Body of pancreas (tissue), 4 donors: Measurements from ENCODE around the gene ANKRD24. TPM values are rescaled to one million over a fixed set of nuclear protein-coding genes. Genes with fewer than 3 reads are reported as not detected.

ENCODE experiments used
- ATAC-seq: fragments of 150-250 bp; one replicate; pipeline ENCODE4 v1.9.1; 2016
- DNase-seq, 4 donors: peaks; one replicate each; pipeline ENCODE4 v3.0.0-alpha.2; 2019
- H3K27ac ChIP-seq, 4 donors: fragments of 200-600 bp; sonication (generic); 1 replicate in 3 of 4; 2 replicates in 1 of 4; pipeline versions ENCODE4 v1.5.1 to v1.6.1; 2016 to 2019; ENCODE audit warnings: mild to moderate bottlenecking in 1 of 4, mixed read lengths in 1 of 4, moderate library complexity in 1 of 4
- H3K27me3 ChIP-seq, 2 donors: fragments of 200-600 bp; sonication (generic); one replicate each; pipeline ENCODE4 v1.6.0; 2016; ENCODE audit warnings: mild to moderate bottlenecking in 1 of 2
- H3K36me3 ChIP-seq, 2 donors: fragments of 200-600 bp; sonication (generic); replicated peaks in 1 of 2; 2 replicates each; pipeline ENCODE4 v1.5.1; 2016; ENCODE audit warnings: low read depth in 2 of 2; ENCODE audit not compliant: insufficient read depth in 1 of 2
- H3K4me1 ChIP-seq: fragments of 200-600 bp; sonication (generic); one replicate; pipeline ENCODE4 v1.6.0; 2016
- H3K4me3 ChIP-seq, 2 donors: fragments of 200-600 bp; sonication (generic); 1 replicate in 1 of 2; 2 replicates in 1 of 2; pipeline ENCODE4 v1.5.1; 2016 to 2019
- H3K9me3 ChIP-seq, 3 donors: fragments of 200-600 bp; sonication (generic); 1 replicate in 2 of 3; 2 replicates in 1 of 3; pipeline ENCODE4 v1.5.1; 2016
- POLR2A ChIP-seq, 3 donors: fragments of 450-650 bp; IDR thresholded peaks; one replicate each; pipeline ENCODE4 v1.6.1; 2016; ENCODE audit warnings: antibody characterized with exemption in 3 of 3, mild to moderate bottlenecking in 2 of 3
- WGBS, 2 donors: methylation state at CpG; one replicate each; pipeline ENCODE4 v1.1.5; 2017; 5-methylcytosine and 5-hydroxymethylcytosine counted together
- intact Hi-C: fragments of 100-400 bp; cut with DNase I; formaldehyde crosslinking; loops from one replicate; pipeline ENCODE4 v1.15.1; 2023
- total RNA-seq, 2 donors: library from RNA; depleted of rRNA; stranded (reverse); fragments of >200 nt; gene quantifications; one replicate each; pipeline ENCODE4 v1.1.0, GENCODE V29; 2016
- TF ChIP-seq, protein P1 (sequence below), 7 experiments: fragments of 450-650 bp in 4 of 7; fragments of 200-600 bp in 3 of 7; sonication (generic) in 3 of 7; IDR thresholded peaks; one replicate each; pipeline ENCODE4 v1.5.1; 2016 to 2019; ENCODE audit warnings: antibody characterized with exemption in 7 of 7

Gene ANKRD24
- total RNA-seq, 2 donors from 2014 or later, result 2.1 to 3.6 TPM

DNA sequence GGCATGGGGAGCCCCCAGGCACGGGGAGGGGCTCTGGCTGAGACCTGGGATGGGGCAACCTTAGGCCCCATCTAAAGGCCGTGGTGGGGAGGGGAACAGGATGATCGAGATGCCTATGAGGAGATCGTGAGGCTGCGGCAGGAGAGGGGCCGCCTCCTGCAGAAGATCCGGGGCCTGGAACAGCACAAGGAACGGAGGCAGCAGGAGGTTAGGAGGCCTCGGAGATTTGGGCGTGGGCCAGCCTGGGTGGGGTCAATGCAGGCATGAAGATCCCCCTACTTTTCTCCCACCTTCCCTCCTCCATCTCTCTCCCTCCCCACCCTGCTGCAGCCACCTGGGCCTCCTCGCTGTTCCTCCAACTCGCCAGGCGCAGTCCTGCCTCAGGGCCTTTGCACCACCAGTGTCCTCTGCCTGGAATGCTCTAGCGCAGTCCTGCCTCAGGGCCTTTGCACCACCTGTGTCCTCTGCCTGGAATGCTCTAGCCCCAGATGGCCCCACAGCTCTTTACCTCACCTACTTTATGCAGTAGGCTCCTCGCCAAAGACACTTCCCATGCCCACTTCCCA is 27.8 kb downstream of the ANKRD24 start:
- no peak overlapping the region for H3K27ac ChIP-seq
- H3K9me3 ChIP-seq, result no peaks in the 10 kb centered on the region
- DNase-seq (no peak), ATAC-seq (no peak)
- intact Hi-C loops, result no loop called here
- WGBS, 2 donors, result 76 to 90% methylated on average over 13 to 14 of the region's 15 CpGs
- no peaks in the 10 kb centered on the region for H3K4me1 ChIP-seq
- TF ChIP-seq, protein P1, sequence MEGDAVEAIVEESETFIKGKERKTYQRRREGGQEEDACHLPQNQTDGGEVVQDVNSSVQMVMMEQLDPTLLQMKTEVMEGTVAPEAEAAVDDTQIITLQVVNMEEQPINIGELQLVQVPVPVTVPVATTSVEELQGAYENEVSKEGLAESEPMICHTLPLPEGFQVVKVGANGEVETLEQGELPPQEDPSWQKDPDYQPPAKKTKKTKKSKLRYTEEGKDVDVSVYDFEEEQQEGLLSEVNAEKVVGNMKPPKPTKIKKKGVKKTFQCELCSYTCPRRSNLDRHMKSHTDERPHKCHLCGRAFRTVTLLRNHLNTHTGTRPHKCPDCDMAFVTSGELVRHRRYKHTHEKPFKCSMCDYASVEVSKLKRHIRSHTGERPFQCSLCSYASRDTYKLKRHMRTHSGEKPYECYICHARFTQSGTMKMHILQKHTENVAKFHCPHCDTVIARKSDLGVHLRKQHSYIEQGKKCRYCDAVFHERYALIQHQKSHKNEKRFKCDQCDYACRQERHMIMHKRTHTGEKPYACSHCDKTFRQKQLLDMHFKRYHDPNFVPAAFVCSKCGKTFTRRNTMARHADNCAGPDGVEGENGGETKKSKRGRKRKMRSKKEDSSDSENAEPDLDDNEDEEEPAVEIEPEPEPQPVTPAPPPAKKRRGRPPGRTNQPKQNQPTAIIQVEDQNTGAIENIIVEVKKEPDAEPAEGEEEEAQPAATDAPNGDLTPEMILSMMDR (IDR thresholded peaks at IDR 0.05), result no peak
- no peak for TF ChIP-seq POLR2A (IDR thresholded peaks at IDR 0.05)
- H3K4me3 ChIP-seq, result no peak overlapping the region
- H3K36me3 ChIP-seq, result no peaks in the 10 kb centered on the region
- no peaks in the 10 kb centered on the region for H3K27me3 ChIP-seq

DNA sequence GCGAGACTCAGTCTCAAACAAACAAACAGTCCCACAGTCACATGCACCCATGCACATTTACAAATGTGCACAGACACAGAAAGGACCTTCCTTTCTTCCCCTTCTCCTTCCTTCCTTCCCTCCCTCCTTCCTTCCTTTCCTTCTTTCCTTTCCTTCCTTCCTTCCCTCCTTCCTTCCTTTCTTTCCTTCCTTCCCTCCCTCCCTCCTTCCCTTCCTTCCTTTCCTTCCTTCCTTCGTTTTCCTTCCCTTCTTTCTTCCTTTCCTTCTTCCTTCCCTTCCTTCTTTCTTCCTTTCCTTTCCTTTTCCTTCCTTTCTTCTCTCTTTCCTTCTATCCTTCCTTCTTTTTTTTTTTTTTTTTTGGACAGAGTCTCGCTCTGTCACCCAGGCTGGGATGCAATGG is 30.6 kb downstream of the ANKRD24 start:
- WGBS, 2 donors, result 74 to 90% methylated on average over 2 to 3 of the region's 3 CpGs
- DNase-seq, result no peak
- H3K27me3 ChIP-seq, result no peaks in the 10 kb centered on the region
- H3K27ac ChIP-seq, result no peak overlapping the region
- H3K9me3 ChIP-seq, result no peaks in the 10 kb centered on the region
- no peaks in the 10 kb centered on the region for H3K36me3 ChIP-seq
- H3K4me1 ChIP-seq, result no peaks in the 10 kb centered on the region
- no peak overlapping the region for H3K4me3 ChIP-seq
- intact Hi-C loops, result no loop called here
- no peak for ATAC-seq
- TF ChIP-seq POLR2A (IDR thresholded peaks at IDR 0.05), result no peak
- TF ChIP-seq, protein P1 (IDR thresholded peaks at IDR 0.05), result no peak

DNA sequence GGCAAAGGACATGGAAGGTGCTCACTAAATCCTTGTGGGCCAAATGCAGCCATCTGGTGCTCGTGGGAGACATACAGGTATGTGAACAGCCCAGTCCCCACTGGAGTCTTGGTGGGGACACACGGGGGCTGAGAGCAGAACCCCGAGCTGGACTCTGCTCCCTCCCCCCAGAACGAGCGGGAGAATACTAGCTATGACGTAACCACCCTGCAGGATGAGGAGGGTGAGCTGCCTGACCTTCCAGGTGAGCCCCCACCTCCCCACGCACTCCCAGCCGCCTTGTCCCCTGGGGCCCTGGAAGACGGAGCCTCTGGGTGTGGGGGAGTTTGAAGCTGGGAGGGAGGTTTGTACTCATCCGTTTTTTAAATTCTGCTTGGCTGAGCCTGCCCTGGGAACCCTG is 33.3 kb downstream of the ANKRD24 start:
- TF ChIP-seq, protein P1 (IDR thresholded peaks at IDR 0.05), result no peak
- no peak for TF ChIP-seq POLR2A (IDR thresholded peaks at IDR 0.05)
- Histone ChIP-seq H3K27me3 (no peaks in the 10 kb centered on the region), H3K4me3 (no peak overlapping the region), H3K36me3 (no peaks in the 10 kb centered on the region), H3K9me3 (no peaks in the 10 kb centered on the region), H3K27ac (no peak overlapping the region), H3K4me1 (no peaks in the 10 kb centered on the region)
- intact Hi-C loops, result no loop called here
- WGBS, 2 donors, result 70 to 76% methylated on average over 2 to 10 of the region's 10 CpGs
- ATAC-seq, result no peak
- DNase-seq, result no peak

DNA sequence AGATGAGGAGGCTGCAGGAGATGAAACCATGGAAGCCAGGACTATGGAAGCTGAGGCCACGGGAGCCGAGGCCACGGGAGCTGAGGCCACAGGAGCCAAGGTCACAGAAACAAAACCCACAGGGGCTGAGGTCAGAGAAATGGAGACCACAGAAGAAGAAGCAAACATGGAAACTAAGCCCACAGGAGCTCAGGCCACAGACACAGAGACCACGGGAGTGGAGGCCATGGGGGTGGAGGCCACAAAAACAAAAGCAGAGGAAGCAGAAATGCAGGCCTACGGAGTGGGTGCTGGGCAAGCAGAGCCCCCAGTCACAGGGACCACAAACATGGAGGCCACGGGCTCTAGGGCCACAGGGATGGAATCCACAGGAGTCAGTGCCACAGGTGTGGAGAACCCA is 34.4 kb downstream of the ANKRD24 start:
- Histone ChIP-seq H3K4me3 (no peak overlapping the region), H3K27me3 (no peaks in the 10 kb centered on the region), H3K4me1 (no peaks in the 10 kb centered on the region), H3K27ac (no peak overlapping the region), H3K9me3 (no peaks in the 10 kb centered on the region), H3K36me3 (no peaks in the 10 kb centered on the region)
- ATAC-seq (no peak), DNase-seq (no peak)
- intact Hi-C loops, result no loop called here
- WGBS, 2 donors, result 78 to 83% methylated on average over 6 of the region's 6 CpGs
- TF ChIP-seq, protein P1 (IDR thresholded peaks at IDR 0.05), result no peak
- no peak for TF ChIP-seq POLR2A (IDR thresholded peaks at IDR 0.05)
